HG02884 (cell line): ENCODE measurements around the gene HIVEP2.

Experiments
- ATAC-seq: cut with Tn5 transposase; IDR thresholded peaks from one replicate; pipeline ENCODE4 v1.9.1; 2021; ENCODE audit warnings: mild to moderate bottlenecking, moderate library complexity; ENCODE audit not compliant: unreplicated experiment

HIVEP2 gene

GRCh38 chr6:142790257-142790656, 154.7 kb downstream of the HIVEP2 start:
- ATAC-seq: no peak

GRCh38 chr6:142787422-142787821, 157.6 kb downstream of the HIVEP2 start:
- no peak for ATAC-seq

DNA sequence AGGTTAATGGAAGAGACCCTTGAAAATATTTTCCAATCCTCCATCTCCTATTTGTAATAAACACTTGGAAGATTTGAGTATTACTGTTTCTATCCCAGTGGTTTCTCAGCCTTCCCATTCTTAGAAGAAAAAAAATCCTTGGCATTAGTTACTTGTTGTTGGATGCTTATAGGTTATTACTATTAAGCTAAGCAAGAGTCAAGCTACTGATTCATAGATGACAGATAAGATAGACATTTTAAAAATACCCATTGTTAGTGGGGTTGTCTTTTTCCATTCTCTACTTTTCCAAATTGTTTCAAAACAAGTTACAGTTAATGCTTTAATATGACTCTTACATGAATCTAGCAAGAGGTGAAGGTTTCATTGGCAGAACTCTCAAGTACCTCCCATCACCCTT, 158.5 kb downstream of the HIVEP2 start:
- ATAC-seq: no peak

DNA sequence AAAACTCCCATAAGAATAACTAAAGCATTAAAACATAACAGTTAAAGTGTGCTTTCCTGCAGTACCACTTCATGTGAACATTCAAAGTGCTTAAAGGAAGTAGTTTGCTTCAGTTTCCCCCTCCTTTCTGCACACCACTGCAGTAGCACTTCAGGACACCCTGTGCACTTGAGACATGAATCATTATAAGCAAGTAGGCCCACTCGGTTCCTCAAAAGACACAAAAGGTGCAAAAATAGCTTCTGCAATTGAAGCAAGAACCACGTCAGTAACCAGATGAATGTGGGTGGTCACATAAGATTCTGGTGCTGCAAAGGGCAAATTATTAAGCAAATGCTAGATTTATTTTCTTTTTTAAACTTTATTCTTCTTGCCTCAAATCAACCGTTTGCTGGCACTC, 160.6 kb downstream of the HIVEP2 start:
- ATAC-seq: peak; percentile 100

DNA sequence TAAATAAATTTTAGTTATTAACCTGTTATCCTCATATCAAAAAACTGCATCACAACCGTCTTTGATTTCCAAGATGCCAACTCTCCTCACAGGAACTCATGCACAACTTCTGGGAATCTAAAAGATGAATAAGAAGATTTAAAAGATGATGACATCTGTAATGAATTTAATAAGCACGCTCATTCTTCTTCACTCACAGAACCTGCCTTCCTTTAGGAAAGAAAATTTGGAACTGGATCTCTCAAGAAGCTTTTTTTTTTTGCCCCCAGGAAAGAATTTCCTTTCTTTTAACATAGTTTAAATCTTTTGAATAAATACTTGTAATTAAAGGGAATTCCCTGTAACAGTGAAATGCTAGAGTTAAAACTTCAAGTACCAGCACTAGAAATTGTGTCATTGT, 161.5 kb downstream of the HIVEP2 start:
- ATAC-seq: no peak

- ATAC-seq: no peak
Measured at GRCh38 chr6:142781129-142781528, 163.8 kb downstream of the HIVEP2 start.

DNA sequence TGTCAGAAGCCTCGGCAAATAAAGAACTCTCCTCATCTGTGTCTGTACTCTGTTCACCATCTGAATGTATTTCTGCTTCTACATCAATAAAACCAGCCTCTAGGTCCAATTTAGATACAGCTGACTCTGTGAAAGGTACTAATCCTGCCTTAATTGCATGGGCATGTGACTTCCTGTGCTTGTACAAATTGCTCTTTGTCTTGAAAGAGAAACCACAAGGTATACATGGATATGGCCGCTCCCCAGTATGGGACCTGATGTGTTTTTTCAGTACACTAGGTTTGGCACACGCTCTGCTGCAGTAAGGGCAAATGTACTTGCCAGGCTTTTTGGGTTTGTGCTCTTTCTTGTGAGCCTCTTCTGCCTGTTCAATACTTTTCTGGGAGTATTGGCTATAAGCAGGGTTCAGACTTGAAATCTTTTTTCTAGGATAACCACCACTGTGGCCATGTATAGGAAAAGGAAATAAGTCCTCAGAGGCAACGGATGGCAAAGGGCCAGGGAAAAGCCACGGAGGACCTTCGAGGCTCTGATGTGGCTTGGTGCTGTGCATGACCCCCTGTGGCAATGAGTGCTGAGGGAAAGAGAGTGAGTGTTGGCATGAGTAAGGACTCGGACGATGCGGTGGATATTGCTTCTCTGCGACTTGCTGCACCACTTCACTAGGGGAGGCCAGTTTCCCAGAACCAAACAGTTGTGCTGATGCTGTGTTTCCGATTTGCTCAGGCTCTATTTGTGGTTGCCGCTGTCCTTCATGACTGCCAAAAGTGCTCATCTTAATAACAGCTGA, 170.9 kb downstream of the HIVEP2 start:
- ATAC-seq: no peak

DNA sequence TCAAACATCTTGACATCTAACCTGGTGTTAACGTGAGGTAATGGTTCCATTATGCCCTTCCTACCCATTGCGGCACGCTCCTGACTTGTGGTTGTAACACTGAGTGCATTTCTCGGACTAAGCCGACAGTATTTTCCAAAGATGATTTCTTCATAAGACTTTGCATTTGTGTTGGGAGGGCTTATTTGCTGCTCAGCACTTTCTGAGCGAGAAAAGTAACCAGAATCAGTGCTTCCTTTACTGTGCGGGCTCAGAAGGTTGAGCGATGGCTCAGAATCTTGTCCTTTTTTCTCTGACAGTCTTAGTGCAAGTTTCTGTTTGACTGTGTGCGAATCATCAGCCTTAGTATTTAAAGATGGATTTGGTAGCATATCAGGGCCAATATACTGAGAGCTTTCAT, 171.7 kb downstream of the HIVEP2 start:
- no peak for ATAC-seq

- no peak for ATAC-seq
Measured at GRCh38 chr6:142771162-142771561, 173.8 kb downstream of the HIVEP2 start.

GRCh38 chr6:142765306-142765705, 179.7 kb downstream of the HIVEP2 start:
- no peak for ATAC-seq

DNA sequence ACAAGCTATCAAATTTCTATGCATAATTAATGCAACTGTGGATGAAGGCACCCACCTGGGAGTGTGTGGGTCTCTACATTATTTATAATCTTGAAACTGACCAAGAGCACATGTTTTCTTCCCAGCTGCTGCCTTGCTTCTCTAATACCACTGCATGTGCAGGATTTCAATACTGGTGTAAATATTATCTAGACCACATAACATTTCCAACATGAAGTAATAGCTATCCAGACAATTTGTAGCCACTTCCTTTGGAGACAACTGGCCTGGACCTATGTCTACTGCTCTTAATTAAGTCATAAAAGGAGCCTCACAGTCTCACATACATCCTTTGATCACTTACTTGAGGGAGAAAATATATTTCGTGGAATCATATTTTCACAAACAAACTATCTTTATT, 180.7 kb downstream of the HIVEP2 start:
- no peak for ATAC-seq

DNA sequence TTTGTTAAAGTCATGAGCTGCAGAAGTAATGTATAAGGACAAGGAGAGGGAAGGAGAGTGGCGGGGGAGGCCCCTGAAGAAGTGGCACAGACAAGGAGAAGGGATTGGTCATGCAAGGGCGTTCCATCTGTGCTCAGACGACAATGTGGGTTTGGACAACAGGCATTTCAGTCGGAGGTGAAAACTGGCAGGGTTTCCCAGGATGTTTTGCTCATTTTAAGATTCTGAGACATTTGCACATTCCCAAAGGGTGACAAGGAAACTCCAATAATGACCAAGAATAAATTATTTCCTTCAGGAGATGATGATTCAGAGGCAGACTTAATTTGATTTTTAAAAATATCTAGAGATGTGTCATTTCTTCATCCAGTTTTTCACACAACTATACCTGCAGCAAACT, 181.8 kb downstream of the HIVEP2 start:
- no peak for ATAC-seq

- ATAC-seq: peak; percentile 85
Measured at GRCh38 chr6:142761756-142762155, 183.2 kb downstream of the HIVEP2 start.

- no peak for ATAC-seq
Measured at GRCh38 chr6:142760152-142760551, 184.8 kb downstream of the HIVEP2 start.

DNA sequence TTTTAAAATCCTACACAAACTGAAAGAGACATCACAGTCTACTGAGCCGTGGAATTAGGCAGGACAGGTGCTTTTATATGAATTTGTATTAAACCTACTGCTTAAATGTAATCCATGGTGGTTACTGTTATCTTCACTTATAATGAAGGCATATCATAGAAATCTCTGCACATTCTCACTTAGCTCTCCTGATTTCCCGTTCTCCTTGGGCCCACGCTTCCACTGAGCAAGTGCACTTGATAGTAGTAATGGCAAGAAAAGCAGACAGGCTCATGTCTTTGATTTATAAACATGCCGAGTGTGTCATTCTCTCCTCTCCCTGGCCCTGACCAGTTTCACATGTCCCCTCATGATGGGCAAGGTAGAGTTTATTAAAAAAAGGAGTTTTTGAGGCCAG, 186.3 kb downstream of the HIVEP2 start:
- ATAC-seq: no peak

- ATAC-seq: no peak
Measured at GRCh38 chr6:142757852-142758628, 186.9 kb downstream of the HIVEP2 start.

DNA sequence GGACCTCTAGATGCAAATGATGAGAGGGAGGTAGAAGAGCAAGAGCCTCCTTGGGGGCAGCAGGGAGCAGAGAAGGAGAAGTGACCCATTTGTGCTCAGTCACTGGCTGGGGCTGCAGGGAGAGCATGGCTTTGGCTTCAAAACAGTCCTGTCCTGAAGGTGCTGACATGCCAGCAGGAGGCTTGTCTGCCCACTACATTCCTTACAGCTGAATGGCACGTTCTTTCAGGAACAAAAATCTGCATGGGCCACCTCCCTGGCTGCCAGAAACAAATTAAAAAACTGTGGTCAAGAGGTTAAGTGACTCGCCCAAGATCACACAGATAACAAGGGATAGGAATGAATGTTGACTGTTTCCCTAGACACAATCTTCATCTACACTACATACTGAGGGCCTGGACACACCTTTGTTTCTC, 188.8 kb downstream of the HIVEP2 start:
- ATAC-seq: no peak

- ATAC-seq: no peak
Measured at GRCh38 chr6:142753196-142753595, 191.8 kb downstream of the HIVEP2 start.

DNA sequence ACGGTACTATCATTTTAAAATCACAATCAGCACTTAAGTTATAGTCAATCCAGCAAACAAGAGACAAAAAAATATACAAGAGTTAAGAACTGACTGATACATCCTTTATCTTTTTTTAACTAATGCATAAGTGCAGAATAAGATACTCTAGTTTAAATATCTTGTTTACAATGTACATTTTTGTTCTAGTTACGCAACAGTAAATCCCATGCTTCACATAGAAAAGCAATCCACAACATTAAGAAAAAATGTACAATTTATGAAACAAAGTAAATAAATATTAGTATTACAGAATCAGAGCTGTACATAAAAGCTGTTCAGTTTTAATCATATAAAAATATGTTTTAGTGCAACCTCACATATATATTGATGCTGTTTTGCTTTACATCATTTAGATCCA, 192.6 kb downstream of the HIVEP2 start:
- ATAC-seq: no peak

- ATAC-seq: no peak
Measured at GRCh38 chr6:142751452-142751851, 193.5 kb downstream of the HIVEP2 start.

- ATAC-seq: no peak
Measured at GRCh38 chr6:142750998-142751397, 194.0 kb downstream of the HIVEP2 start.

- no peak for ATAC-seq
Measured at GRCh38 chr6:142749556-142749955, 195.4 kb downstream of the HIVEP2 start.
